Epithelial cell of prostate (primary cell): Measurements from ENCODE around the gene VPS72.

ENCODE experiments used
- DNase-seq: peaks from one replicate; pipeline ENCODE4 v3.0.0-alpha.2; 2011; ENCODE audit warnings: low read depth, low spot score
- H3K27ac ChIP-seq: fragments of 450-650 bp; 2 replicates; pipeline ENCODE4 v1.5.1; 2017; ENCODE audit warnings: mild to moderate bottlenecking

VPS72 gene

DNA sequence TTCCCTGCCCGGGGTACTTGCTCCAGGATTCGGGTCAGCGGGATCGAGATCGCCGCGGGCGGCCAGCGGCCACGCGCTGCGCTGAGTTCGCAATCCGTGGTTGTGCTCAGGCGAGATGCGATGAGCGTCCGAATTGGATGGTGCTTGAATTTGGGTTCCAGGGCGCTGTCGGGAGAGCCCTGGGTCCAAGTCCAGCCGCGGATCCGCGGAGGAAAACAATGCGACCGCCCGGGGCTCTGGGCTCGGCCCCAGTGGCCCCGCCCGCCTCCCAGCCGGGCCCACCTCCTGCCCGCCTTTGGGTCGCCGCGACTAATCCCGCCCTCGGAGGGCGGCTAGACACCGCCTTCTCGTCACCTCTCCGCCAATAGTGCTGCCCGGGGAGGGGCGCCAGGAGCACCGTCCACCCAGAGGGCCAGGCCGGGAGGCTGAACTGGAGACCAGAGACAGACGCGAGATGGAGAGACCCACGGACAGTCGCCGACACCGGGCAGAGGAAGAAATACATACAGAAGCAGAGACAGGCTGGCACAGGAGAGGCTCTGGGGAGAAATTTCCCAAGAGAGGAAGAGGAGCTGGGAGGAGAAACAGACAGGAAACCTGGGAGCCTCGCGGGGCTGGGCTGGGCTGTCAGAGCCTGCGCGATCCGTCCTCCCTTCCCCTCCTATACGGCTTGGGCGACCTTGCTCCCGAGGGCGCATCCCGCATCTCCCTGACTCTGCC lies 43.4 kb downstream of the VPS72 start, which contains the start of gene SEMA6C:
Gene SEMA6C, minus strand, starts transcription at position 220 of the 720 bp plus-strand sequence. CDS start 4,010 bp downstream, outside the sequence.
- DNase-seq: peak; percentile 26
- peak within 1 kb of the TSS; percentile 42 for H3K27ac ChIP-seq

DNA sequence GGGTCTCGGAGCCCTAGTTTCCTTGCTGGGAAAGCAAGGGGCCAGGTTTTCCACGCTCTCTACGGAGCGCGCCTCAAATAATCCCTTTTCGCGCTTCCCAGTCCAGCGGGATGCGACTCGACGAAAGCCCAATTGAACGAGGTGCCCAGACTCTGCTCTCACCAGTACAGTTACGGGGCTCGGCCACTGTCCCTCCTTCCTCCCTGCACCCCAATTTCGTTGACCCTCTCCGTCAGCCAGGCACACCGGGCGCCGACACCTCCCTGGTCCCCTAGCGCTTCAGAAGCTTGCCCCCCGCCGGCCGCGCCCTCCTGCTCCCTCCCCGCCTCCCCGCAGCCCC lies 44.0 kb downstream of the VPS72 start:
- no peak for DNase-seq
- H3K27ac ChIP-seq: no peak overlapping the region

DNA sequence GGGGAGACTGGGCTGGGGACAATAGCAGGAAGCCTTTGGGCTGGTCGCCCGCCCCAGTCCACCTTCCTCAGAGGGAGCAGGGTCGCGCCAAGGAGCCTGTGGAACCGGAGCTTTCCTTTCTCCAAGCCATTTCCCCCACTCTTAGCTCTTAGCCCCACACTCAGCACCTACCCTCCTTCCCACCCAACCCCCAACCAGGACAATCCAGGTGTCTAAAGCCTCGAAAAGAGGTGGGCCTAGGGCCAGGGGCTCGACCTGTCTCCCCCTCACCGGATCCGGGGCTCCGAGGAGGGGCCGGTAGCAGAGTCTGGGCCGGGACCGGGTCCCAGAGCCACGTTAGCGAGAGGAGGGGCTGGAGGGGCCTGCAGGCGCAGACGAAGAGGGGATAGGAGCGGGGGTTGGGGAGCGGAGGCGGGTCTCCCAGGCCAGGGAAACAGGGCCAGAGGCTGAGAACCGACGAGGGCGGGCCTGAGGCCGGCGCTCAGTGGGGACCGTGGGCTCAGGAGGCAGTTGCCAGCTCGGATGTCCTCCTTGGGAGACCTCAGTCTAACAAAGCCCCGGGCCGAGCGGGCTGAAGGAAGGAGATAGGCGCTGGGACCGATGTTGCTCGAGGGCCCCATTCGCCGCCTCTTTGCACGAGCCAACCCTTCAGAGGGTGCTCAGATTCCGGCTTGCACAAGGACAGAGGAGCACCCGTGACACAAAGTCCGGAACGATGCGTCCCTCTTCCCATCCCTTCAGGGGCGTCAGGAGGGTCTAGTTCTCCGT lies 44.5 kb downstream of the VPS72 start:
- DNase-seq: no peak
- no peak overlapping the region for H3K27ac ChIP-seq

DNA sequence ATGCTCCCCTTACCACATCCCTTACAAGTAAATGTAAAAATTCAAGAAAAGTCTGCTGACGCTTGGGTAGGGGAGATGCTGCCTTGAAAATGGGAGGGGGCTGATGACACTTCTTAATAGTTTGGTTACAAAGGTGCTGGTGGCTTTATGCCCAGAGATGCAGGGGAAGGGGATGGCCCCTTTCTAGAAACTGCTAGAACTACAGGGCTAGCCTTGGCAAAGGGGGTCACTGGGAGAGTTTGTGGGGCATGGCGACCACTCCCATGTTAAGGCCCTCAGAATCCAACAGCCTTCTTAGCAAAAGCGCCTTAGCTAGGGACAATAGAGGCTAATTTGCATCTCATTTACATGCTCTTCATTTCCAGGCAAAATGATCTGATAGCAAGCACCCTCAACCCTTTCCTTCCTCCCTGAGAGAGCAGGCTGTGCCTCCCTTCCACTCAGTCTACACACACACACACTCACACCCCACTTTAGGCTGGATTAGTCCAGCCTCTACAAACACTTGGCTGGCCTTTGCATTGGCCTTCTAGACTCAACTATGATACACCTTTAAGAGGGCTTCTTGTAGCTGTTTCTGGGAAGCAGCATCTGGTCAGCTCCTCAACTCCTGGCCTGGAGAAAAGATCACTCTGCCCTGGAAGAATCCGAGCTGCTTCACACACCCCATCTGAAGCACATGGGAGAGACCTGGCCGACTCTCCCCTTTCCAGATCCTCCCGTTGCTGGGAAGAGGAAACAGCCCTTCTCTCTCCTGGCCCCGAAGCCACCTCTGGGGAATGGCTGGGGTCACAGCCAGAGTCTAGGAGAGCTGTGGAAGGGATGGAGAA lies 45.3 kb downstream of the VPS72 start:
- no peak overlapping the region for H3K27ac ChIP-seq
- no peak for DNase-seq

DNA sequence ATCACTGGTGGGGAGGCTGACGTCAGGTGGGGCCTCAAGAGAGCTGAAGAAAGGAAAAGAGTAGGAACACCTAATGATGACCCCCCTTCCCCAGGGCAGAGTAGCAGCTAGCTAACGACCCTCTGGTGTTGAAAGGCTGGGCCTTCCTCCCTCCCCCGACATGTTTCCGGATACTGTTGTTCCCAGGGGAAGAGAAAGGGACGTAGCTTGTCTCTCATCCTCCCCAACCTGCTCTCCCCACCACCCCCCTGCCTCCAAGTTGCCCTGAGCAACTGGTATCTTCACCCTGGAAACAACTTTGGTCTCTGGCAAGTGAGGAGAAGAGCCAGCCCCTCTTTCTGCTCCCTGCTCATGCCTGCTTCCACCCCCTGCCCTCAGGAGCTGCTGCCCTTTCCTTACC lies 46.0 kb downstream of the VPS72 start:
- no peak for DNase-seq
- H3K27ac ChIP-seq: no peak overlapping the region

DNA sequence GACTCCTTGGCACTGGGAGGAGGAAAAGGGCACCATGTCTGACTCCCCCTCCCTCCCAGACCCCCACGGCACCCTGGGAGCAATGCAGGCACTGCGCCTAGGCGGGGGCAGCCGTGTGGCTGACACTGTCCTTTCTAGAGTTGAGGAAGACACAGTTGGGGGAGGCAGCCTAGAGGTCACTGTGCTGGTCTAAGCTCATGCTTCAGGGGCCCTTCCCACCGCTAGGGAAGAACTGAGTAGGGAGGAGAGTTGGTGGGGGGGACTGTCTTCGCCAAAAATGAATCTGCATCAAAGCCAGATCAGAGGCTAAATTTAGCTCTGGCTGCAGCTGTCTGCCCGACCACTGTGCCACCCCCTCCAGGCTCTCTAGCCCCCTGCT lies 47.0 kb downstream of the VPS72 start:
- H3K27ac ChIP-seq: no peak overlapping the region
- no peak for DNase-seq

DNA sequence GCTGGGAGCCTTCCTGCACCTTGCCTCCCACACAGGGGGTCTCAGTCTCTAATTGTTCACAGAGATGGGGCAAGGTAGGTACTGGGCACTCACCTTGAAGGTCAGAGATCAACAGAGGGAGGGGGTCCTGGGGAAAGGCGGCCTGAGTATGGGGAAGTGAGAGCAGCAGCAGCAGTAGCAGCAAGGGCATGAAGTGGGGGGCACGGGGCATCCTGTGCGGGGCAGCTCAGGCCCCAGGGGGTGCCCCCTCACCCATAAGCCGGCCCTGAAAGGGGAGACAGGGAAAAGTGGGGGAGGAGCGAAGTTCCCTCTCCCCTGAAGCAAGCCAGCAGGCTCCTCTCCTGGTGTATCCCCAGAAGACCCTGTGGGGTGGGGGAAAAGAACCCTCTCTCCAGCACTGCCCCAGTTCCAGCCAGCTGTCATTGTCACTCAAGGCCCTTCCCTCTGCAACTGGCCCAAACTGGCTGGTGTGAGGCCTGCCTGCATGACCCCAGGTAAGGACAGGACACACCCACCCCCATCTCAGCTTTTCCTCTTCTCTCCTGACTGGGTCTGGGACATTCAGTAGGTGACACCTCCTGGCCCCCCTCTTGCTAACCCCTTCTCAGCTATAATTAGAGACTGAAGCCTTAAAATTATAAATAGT lies 47.5 kb downstream of the VPS72 start:
- H3K27ac ChIP-seq: no peak overlapping the region
- no peak for DNase-seq

DNA sequence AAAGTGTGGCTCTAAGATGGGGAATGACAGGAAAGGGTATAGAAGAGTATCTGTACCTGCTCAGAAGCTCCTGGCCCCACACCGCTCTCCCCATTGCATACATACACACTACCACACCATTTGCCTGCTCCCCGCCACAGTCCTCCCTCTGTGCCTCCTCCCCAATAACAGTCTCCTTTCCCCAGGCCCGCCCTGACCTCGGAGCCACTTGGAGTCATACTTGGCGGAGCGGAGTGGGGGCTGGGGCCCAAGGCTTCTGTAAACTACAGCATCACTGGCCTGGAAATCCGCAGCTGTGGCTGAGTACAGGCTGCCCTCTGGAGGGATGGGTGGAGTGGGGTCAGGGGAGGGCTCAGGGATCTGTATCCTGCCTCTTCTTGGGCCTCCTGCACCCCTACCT lies 52.2 kb downstream of the VPS72 start:
- DNase-seq: no peak
- no peak overlapping the region for H3K27ac ChIP-seq

DNA sequence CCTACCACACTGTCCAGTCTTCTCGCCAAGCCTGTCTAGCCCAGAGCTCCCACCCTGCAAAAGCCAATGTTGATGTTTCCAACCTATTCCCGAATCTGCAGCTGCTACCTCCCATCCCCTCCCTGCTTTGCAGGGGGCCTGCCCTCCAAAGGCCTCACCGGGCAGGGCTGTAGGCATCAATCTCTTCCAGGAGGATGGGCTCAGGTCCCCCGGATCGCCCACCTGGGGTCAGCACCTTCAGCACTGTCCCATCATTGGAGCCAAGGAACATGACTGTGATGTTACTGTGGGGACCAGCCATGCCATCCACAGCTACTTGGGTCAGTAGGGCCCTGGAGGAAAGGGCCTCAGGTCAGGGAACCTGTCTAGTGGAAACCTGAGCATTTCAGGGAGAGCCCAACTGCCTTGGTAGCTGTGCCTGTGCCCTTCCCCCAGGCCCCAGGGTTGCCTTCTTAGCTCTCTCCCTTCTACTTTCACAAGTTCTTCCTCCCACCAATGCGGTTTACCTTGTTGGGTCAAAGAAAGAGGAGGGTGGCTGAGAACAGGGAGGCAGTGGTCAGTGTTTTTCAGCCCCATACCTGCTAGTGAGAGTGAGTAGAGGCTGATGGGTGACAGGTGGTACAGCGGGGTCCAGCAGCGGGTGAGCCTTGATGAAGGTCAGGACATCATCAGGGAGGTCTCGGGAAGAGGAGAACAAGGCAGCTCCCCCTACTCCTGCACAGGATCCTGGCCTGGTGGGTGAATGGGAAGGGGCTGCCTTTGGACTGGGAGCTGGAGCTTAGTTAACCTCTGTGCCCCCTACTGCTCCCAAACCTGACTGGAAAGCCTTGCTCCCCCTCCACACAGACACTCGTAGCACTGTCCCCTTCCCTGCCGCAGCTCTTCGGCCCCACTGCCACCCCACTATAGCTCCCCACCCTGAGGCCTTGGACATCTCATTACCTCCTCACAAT lies 54.3 kb downstream of the VPS72 start:
- DNase-seq: no peak
- no peak overlapping the region for H3K27ac ChIP-seq

DNA sequence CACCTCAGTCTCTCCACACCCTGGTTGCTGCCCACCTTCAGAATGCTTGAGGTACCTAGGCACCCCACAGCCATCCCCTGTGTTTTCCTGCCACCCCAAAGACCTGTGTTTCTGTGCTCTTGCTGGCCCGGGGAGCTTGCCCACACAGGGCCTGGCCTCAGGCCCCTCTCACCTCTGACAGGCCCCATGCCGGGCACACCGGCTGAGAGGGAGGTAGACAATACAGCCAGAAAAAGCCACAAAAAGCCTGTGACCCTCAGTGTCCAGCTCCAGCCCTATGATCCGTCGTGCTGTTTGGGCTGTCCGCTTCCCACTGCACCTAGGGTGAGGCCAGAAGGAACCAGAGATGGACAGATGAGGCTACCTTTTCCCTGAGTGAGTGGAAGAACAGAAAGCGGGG lies 55.0 kb downstream of the VPS72 start:
- H3K27ac ChIP-seq: no peak overlapping the region
- DNase-seq: no peak

DNA sequence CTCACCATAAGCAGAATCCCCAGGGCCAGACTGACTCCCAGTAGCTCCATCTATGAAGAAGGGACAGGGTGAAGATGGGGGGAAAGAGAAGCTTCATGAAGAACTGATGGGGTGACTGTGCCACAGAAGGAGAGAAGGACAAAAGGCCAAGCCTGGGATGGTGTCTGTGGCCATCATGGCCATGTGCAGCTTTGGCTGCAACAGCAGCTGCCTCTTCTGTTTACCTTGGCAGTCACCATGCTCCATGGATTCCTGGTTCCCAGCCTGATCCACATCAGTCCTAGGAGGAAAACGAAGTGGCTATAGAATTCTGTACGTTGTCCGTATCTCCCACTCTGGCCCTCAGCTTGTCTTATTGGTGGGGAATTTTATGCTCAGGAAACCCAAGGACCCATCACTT lies 55.6 kb downstream of the VPS72 start:
- H3K27ac ChIP-seq: no peak overlapping the region
- no peak for DNase-seq

DNA sequence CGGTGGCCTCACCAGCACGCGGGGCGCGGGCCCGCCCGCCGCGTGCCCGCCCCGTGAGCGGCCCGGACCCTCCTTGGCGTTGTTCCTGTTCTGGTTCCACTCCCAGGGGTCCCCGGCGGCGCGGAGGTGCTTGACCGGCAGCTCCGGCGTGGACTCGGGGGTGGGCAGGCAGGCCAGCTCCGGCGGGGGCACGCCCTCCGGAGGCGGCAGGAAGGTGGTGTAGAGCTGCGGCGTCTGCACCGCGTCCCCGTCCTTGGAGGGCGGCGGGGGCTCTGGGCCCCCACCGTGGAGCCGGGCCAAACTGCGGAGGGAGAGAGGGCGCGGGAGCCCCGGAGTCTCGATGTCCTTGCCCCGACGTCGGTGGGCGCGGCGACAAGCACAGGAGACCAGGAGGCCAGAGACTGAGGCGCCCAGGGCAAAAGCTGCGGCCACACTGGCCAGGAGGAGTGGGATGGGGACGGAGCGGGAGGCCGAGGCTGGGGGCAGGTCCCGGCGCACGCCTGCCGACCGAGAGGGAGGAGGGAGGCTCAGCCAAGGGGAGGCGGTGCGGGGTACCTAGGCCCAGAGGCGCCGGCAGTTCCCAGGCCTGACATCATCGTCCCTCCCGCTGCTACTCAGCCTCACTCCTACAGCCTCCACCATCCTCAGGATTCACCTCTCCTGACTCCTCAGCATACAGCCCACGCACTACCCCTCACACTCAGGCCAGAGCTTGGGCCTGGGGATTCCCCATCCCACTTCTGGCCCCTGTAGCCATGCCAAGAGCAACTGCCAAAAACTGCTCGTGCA lies 56.8 kb downstream of the VPS72 start:
- no peak for DNase-seq

DNA sequence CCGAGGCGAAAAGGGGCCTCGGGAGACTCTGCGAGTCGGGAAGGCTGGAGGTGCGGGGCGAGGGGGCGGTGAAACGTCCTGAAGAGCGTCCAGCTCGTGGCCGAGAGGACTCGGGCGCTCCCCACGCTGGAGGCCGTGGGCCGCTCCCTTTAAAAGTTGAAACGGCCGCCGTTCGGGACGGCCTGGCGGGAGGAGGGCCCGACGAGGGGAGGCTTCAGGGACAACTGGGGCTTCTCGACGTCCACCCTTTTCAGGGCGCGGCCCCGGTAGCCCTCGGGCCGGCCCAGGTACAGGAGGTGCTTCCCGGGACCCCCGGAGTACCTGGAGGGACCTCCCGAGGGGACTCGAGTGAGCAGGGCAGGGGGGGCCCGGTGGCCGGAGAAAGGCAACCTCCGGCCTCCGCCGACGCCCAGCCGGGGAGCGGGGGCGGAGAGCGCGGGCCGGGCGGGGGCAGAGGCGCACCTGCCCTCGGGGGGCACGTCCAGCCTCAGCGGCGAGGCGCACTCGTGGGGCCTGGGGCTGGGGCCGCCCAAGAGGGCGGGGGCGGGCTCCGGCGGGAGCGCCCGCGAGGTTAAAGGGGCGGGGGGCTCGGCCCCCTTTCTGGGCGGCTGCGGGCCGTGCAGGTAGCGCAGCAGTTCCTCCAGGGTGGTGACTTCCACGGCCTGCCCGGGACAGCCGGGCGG lies 57.5 kb downstream of the VPS72 start:
- DNase-seq: no peak
- H3K27ac ChIP-seq: no peak overlapping the region

More for the DNA sequence above, 56.8 kb downstream of the VPS72 start:
- H3K27ac ChIP-seq: no peak overlapping the region

DNA sequence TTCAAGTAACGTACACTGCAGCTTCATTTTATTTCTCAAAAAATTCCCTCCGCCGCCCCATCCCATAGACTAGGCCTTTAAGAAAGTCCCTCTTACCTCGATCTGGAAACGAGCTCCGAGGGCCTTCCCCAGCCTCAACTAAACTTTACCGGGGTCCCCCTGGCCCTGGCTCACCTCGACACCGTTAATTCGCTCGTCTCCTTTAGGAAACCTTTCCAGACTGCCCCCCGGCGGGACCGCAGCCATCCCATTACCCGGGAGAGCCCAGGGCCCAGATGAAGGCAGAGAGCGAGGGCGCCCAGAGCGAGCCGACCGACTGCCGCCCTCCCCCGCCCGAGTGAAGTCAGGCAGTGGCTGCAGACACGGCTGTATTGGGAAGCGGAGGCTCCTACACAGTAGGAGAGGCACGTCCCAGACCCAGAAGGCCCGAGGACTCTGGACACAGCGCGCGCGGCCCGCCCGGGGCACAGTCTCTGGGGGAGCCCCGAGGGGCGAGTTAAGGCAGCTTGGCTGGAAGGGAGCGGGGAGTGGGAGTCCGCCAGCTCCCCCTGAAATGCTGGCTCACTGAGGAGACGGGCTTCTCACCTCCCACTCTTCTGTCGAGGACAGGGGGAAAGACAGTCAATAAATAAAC lies 58.2 kb downstream of the VPS72 start:
- DNase-seq: no peak
- H3K27ac ChIP-seq: no peak overlapping the region

DNA sequence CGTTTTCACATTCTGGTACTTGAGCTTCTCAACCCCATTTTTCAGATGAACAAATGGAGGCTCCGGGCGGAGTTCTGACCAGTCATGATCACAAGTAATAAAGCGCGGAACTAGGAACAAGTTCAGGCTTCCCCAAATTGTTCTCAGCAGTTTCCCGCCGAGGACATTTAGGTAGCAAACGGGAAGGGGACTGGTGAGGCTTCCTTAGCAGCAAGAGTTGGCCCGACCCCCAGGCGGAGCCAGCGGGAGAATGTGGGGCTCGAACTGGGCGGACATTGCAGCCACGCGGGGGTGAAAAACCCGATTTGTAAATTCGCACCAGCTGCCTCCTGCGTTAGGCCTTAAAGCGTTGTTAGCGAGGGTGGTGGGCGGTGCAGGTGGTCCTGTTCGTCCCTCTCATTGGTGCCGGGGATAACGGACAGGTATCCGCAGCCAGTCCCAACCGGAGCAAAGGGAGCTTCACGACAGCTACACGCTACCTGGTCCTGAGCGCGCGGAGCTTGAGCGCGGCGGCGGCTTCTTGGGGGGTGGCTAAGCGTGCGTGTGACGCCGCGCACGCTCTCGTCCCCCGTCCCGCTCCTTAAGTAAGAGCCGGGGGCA lies 58.9 kb downstream of the VPS72 start:
- DNase-seq: peak; percentile 41
- no peak overlapping the region for H3K27ac ChIP-seq

DNA sequence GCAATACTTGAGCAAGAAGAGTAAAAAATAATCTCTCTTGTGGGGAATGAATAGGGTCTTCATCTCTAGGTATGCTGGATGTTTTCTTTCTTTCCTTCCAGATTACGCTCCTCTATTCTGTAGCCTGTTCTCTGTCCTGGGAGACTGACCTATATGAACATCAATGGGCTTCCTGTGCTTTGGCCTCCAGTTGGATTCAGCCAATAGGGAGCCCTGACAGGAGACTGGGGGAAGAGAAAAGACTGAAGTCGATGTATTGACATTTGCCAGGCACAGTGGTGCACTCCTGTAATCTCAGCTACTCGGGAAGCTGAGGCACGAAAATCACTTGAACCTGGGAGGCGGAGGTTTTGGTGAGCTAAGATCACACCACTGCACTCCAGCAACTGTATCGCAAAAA lies 61.2 kb downstream of the VPS72 start:
- no peak for DNase-seq
- no peak overlapping the region for H3K27ac ChIP-seq
